GM23338 (cell line): ENCODE measurements around the gene MTX3. TPM values are rescaled to one million over a fixed set of nuclear protein-coding genes. Genes with fewer than 3 reads are reported as not detected.
A peak's percentile ranks its signal among the peaks of the same experiment; 100 is the strongest.

Experiments used
- ATAC-seq: fragments of 200-7000 bp; cut with Tn5 transposase; 3 replicates; pipeline ENCODE4 v1.9.1; 2020
- DNase-seq: peaks from one replicate; pipeline ENCODE4 v3.0.0-alpha.2; 2015; ENCODE audit warnings: low spot score
- H2AFZ ChIP-seq: fragments of 200-600 bp; sonication (generic); 2 replicates; pipeline ENCODE4 v1.8.0; 2016; ENCODE audit warnings: antibody characterized with exemption, mild to moderate bottlenecking, moderate library complexity
- H3F3A ChIP-seq: fragments of 200-600 bp; sonication (generic); replicated peaks from 2 replicates; pipeline ENCODE4 v1.8.0; 2017; ENCODE audit warnings: antibody characterized with exemption, mixed run types, low read depth
- H3K27ac ChIP-seq: fragments of 200-600 bp; sonication (generic); 2 replicates; pipeline ENCODE4 v1.6.1; 2016; ENCODE audit warnings: low read depth
- H3K27me3 ChIP-seq: fragments of 200-600 bp; sonication (generic); 2 replicates; pipeline ENCODE4 v1.8.0; 2016; ENCODE audit warnings: mild to moderate bottlenecking, mixed run types, moderate library complexity; ENCODE audit not compliant: insufficient read depth
- H3K36me3 ChIP-seq: fragments of 200-600 bp; sonication (generic); 2 replicates; pipeline ENCODE4 v1.8.0; 2016; ENCODE audit warnings: mild to moderate bottlenecking; ENCODE audit not compliant: insufficient read depth
- H3K4me1 ChIP-seq: fragments of 200-600 bp; sonication (generic); 2 replicates; pipeline ENCODE4 v1.8.0; 2016; ENCODE audit warnings: mild to moderate bottlenecking, moderate library complexity; ENCODE audit not compliant: insufficient read depth
- H3K4me2 ChIP-seq: fragments of 200-600 bp; sonication (generic); 2 replicates; pipeline ENCODE4 v1.7.1; 2017; ENCODE audit warnings: mixed run types
- H3K4me3 ChIP-seq: fragments of 200-600 bp; sonication (generic); 2 replicates; pipeline ENCODE4 v1.6.1; 2016; ENCODE audit warnings: mixed run types
- H3K79me2 ChIP-seq: fragments of 200-600 bp; sonication (generic); replicated peaks from 2 replicates; pipeline ENCODE4 v1.8.0; 2017; ENCODE audit warnings: mild to moderate bottlenecking; ENCODE audit not compliant: insufficient read depth
- H3K9me2 ChIP-seq: fragments of 200-600 bp; sonication (generic); 2 replicates; pipeline ENCODE4 v1.8.0; 2017; ENCODE audit not compliant: insufficient read depth
- H4K20me1 ChIP-seq: fragments of 200-600 bp; sonication (generic); replicated peaks from 2 replicates; pipeline ENCODE4 v1.8.0; 2017; ENCODE audit warnings: mild to moderate bottlenecking; ENCODE audit not compliant: insufficient read depth
- H3K27ac Mint-ChIP-seq: 2 replicates; pipeline ENCODE4 v1.8.0; 2020; ENCODE audit warnings: inconsistent platforms, mild to moderate bottlenecking, moderate library complexity, mixed read lengths
- H3K27me3 Mint-ChIP-seq: 3 replicates; pipeline ENCODE4 v1.8.0; 2022; ENCODE audit warnings: low read depth, mild to moderate bottlenecking, moderate library complexity, mixed read lengths, inconsistent platforms; ENCODE audit not compliant: insufficient read depth, poor library complexity
- H3K36me3 Mint-ChIP-seq: 3 replicates; pipeline ENCODE4 v1.8.0; 2021; ENCODE audit warnings: low read depth, mild to moderate bottlenecking, inconsistent platforms, moderate library complexity, mixed read lengths
- H3K4me1 Mint-ChIP-seq: 3 replicates; pipeline ENCODE4 v1.8.0; 2020; ENCODE audit warnings: mild to moderate bottlenecking, inconsistent platforms, mixed read lengths
- H3K4me3 Mint-ChIP-seq: 3 replicates; pipeline ENCODE4 v1.8.0; 2021; ENCODE audit warnings: moderate library complexity, mild to moderate bottlenecking, inconsistent platforms, mixed read lengths
- H3K9me3 Mint-ChIP-seq: 3 replicates; pipeline ENCODE4 v1.8.0; 2020; ENCODE audit warnings: moderate library complexity, mild to moderate bottlenecking, inconsistent platforms, mixed read lengths
- CREB1 ChIP-seq: fragments of 250-450 bp; sonication (Bioruptor Pico); IDR thresholded peaks from 2 replicates; pipeline ENCODE4 v1.5.0; 2020; ENCODE audit warnings: low read depth, mild to moderate bottlenecking, moderate library complexity
- CTCF ChIP-seq, 2 experiments: fragments of 200-600 bp in 1 of 2; sonication (generic) in 1 of 2; conservative IDR thresholded peaks; 2 replicates each; pipeline versions ENCODE4 v1.5.1 to v1.6.1; 2016 to 2017; ENCODE audit warnings: antibody characterized with exemption in 2 of 2, low read depth in 2 of 2, mild to moderate bottlenecking in 2 of 2, moderate library complexity in 1 of 2
- ETS1 ChIP-seq: IDR thresholded peaks from 2 replicates; pipeline ENCODE4 v1.6.1; 2016; ENCODE audit warnings: antibody characterized with exemption
- EZH2 ChIP-seq: fragments of 200-600 bp; sonication (generic); IDR thresholded peaks from one replicate; pipeline ENCODE4 v1.8.0; 2017; ENCODE audit warnings: antibody characterized with exemption, mild to moderate bottlenecking, low read depth; ENCODE audit not compliant: unreplicated experiment
- EZH2phosphoT487 ChIP-seq: fragments of 200-600 bp; sonication (generic); IDR thresholded peaks from one replicate; pipeline ENCODE4 v1.8.1; 2018; ENCODE audit warnings: antibody characterized with exemption; ENCODE audit not compliant: unreplicated experiment
- POLR2AphosphoS5 ChIP-seq: IDR thresholded peaks from 2 replicates; pipeline ENCODE4 v1.6.1; 2016; ENCODE audit warnings: antibody characterized with exemption, low read depth
- REST ChIP-seq: IDR thresholded peaks from one replicate; pipeline ENCODE4 v1.6.1; 2018; ENCODE audit warnings: antibody characterized with exemption; ENCODE audit not compliant: unreplicated experiment
- ZNF114 ChIP-seq: fragments of 250-450 bp; sonication (Bioruptor Pico); IDR thresholded peaks from 2 replicates; pipeline ENCODE4 v1.5.0; 2020; ENCODE audit warnings: mild to moderate bottlenecking, moderate library complexity
- ZNF331 ChIP-seq: fragments of 250-450 bp; sonication (Bioruptor Pico); IDR thresholded peaks from 2 replicates; pipeline ENCODE4 v1.5.0; 2020; ENCODE audit warnings: low read depth, mild to moderate bottlenecking, moderate library complexity
- ZNF462 ChIP-seq: fragments of 250-450 bp; sonication (Bioruptor Pico); IDR thresholded peaks from 2 replicates; pipeline ENCODE4 v1.5.0; 2020; ENCODE audit warnings: mild to moderate bottlenecking, moderate library complexity
- polyA plus RNA-seq: library from polyadenylated mRNA; unstranded; fragments of >200 nt; fragmentation: Nextera tagmentation; extraction: Ambion mirVana; gene quantifications from 2 replicates; pipeline ENCODE4 v1.2.1, GENCODE V29; 2016
- total RNA-seq: library from RNA; depleted of rRNA; stranded (reverse); fragments of >200 nt; shearing (Covaris generic); gene quantifications from 2 replicates; pipeline ENCODE4 v1.2.3, GENCODE V29; 2014

Gene MTX3
- total and polyA plus RNA-seq, 2 experiments from 2014 or later = 11.3 to 33.8 TPM

GRCh38 chr5:79973996-79974395 is 17.1 kb downstream of the MTX3 start (continued):
- TF ChIP-seq CTCF (conservative IDR thresholded peaks at IDR 0.05; ENCODE audit: low read depth in 2 of 2) (no peak), EZH2 (no peak)

GRCh38 chr5:79973511-79973910 is 17.6 kb downstream of the MTX3 start:
- DNase-seq = no peak
- Mint-ChIP-seq H3K9me3 (no peaks in the 10 kb centered on the region), H3K27ac (no peak overlapping the region), H3K27me3 (no peaks in the 10 kb centered on the region), H3K36me3 (peaks cover 16% of the 10 kb centered on the region), H3K4me3 (no peak overlapping the region), H3K4me1 (peaks cover 12% of the 10 kb centered on the region; the same call in 2 of the 3 replicates)
- Histone ChIP-seq H3K27me3 (no peaks in the 10 kb centered on the region), H3K4me2 (no peak overlapping the region), H4K20me1 (no peaks in the 10 kb centered on the region), H3K4me1 (no peaks in the 10 kb centered on the region), H3K36me3 (peaks cover 3% of the 10 kb centered on the region; the same call in 1 of the 2 replicates), H3K79me2 (no peaks in the 10 kb centered on the region), H2AFZ (no peak overlapping the region), H3K9me2 (no peaks in the 10 kb centered on the region), H3F3A (no peaks in the 10 kb centered on the region), H3K4me3 (no peak overlapping the region), H3K27ac (no peak overlapping the region)
- peak; percentile 70 for ATAC-seq
- TF ChIP-seq EZH2phosphoT487 (no peak), ZNF462 (CRISPR knock-in tag) (no peak), ZNF114 (no peak), ETS1 (no peak), CTCF (conservative IDR thresholded peaks at IDR 0.05; ENCODE audit: low read depth in 2 of 2) (no peak), REST (no peak), ZNF331 (CRISPR knock-in tag) (no peak), POLR2AphosphoS5 (no peak), CREB1 (CRISPR knock-in tag) (no peak)
